HG03196 (cell line): ENCODE results near the gene NFYC.

Experiments used
- ATAC-seq: cut with Tn5 transposase; IDR thresholded peaks from one replicate; pipeline ENCODE4 v1.9.1; 2021; ENCODE audit not compliant: unreplicated experiment

The NFYC gene

GRCh38 chr1:40691538-40692428 is at the start of gene NFYC:
TSS of gene NFYC (plus strand) at chr1:40691704. CDS start at chr1:40738844, 47,140 bp downstream.
- peak; percentile 75 for ATAC-seq

GRCh38 chr1:40645118-40645680 is 46.3 kb upstream of the NFYC start:
- ATAC-seq, result no peak

- no peak for ATAC-seq
Measured at GRCh38 chr1:40646315-40646714, 45.2 kb upstream of the NFYC start.

- no peak for ATAC-seq
Measured at GRCh38 chr1:40648200-40648599, 43.3 kb upstream of the NFYC start.

- ATAC-seq, result no peak
Measured at GRCh38 chr1:40648928-40649591, 42.4 kb upstream of the NFYC start.

- ATAC-seq, result no peak
Measured at GRCh38 chr1:40649592-40649930, 41.9 kb upstream of the NFYC start.

GRCh38 chr1:40650075-40650474 is 41.4 kb upstream of the NFYC start:
- no peak for ATAC-seq

- ATAC-seq, result no peak
Measured at GRCh38 chr1:40651138-40651857, 40.2 kb upstream of the NFYC start.

GRCh38 chr1:40652468-40652867 is 39.0 kb upstream of the NFYC start:
- ATAC-seq, result no peak

GRCh38 chr1:40652979-40653378 is 38.5 kb upstream of the NFYC start:
- ATAC-seq, result no peak

GRCh38 chr1:40653851-40654537 is 37.5 kb upstream of the NFYC start:
- ATAC-seq, result no peak

- no peak for ATAC-seq
Measured at GRCh38 chr1:40657046-40657445, 34.5 kb upstream of the NFYC start.

- ATAC-seq, result no peak
Measured at GRCh38 chr1:40658751-40659648, 32.5 kb upstream of the NFYC start.

- no peak for ATAC-seq
Measured at GRCh38 chr1:40659649-40659947, 31.9 kb upstream of the NFYC start.

GRCh38 chr1:40661678-40662077 is 29.8 kb upstream of the NFYC start:
- ATAC-seq, result no peak

- no peak for ATAC-seq
Measured at GRCh38 chr1:40662151-40662550, 29.4 kb upstream of the NFYC start.

GRCh38 chr1:40662864-40663263 is 28.6 kb upstream of the NFYC start:
- no peak for ATAC-seq

- no peak for ATAC-seq
Measured at GRCh38 chr1:40663324-40664166, 28.0 kb upstream of the NFYC start.

GRCh38 chr1:40664167-40664537 is 27.4 kb upstream of the NFYC start:
- no peak for ATAC-seq
